GM12892 (cell line): ENCODE measurements around the gene GJB1.

ENCODE experiments used
- POLR2A ChIP-seq: IDR thresholded peaks from 2 replicates; pipeline ENCODE4 v1.6.1; 2011; ENCODE audit warnings: low read depth, low read length, control low read depth
- POLR2AphosphoS5 ChIP-seq: IDR thresholded peaks from 2 replicates; pipeline ENCODE4 v1.6.1; 2011; ENCODE audit warnings: low read depth, low read length, control low read depth
- TAF1 ChIP-seq: IDR thresholded peaks from 2 replicates; pipeline ENCODE4 v1.6.1; 2011; ENCODE audit warnings: low read depth, mild to moderate bottlenecking, control low read depth, low read length, borderline replicate concordance

GRCh38 chrX:71241301-71241700 lies 18.3 kb downstream of the GJB1 start:
- no peak for TF ChIP-seq TAF1
- no peak for TF ChIP-seq POLR2AphosphoS5
- TF ChIP-seq POLR2A, result no peak
